ENCODE measurements around the gene FEN1. TPM values are rescaled to one million over a fixed set of nuclear protein-coding genes. Genes with fewer than 3 reads are reported as not detected.

FEN1 gene
- total and polyA plus RNA-seq, 2 experiments from 2014 or later, result 15.4 to 21.0 TPM

GRCh38 chr11:61846362-61847020, 53.8 kb downstream of the FEN1 start:
- Histone ChIP-seq H3K27ac (no peak overlapping the region), H3K4me3 (no peak overlapping the region), H3K4me1 (ENCODE audit: insufficient read depth) (no peaks in the 10 kb centered on the region), H4K20me1 (ENCODE audit: insufficient read depth, poor library complexity, severe bottlenecking) (no peaks in the 10 kb centered on the region), H3K9me3 (ENCODE audit: low read depth) (no peaks in the 10 kb centered on the region), H3K79me2 (peaks cover 2% of the 10 kb centered on the region), H2AFZ (no peak overlapping the region), H3K27me3 (no peaks in the 10 kb centered on the region), H3K9me2 (replicated peaks; ENCODE audit: insufficient read depth) (no peaks in the 10 kb centered on the region), H3K36me3 (replicated peaks; ENCODE audit: insufficient read depth, low read depth) (no peaks in the 10 kb centered on the region), H3K4me2 (no peak overlapping the region)
- DNase-seq (ENCODE audit: low spot score), result no peak
- no peak for TF ChIP-seq EZH2phosphoT487 (IDR thresholded peaks at IDR 0.05; ENCODE audit: low read depth, severe bottlenecking, unreplicated experiment)
- no peak for TF ChIP-seq CTCF (IDR thresholded peaks at IDR 0.05; ENCODE audit: poor library complexity)
- TF ChIP-seq EZH2 (IDR thresholded peaks at IDR 0.05; ENCODE audit: borderline replicate concordance), result no peak
- WGBS (ENCODE audit: low lambda C conversion rate, missing lambda C conversion rate), result 95% methylated on average over 10 of the region's 10 CpGs

MicroRNAs within 50 kb of the gene (microRNA counts, 767-probe panel; counts per million panel counts)
- microRNA hsa-miR-1908, result not detected
- microRNA hsa-miR-611, result not detected

Other genes with a start within 250 kb of the FEN1 start
- 13.5 and 15.5 TPM in 2 replicates for gene SYT7, start 211.8 kb upstream of the FEN1 start, total RNA-seq
- 8.7 and 11.3 TPM in 2 replicates for gene SYT7, start 211.8 kb upstream of the FEN1 start, polyA plus RNA-seq
- gene DAGLA, start 112.5 kb upstream of the FEN1 start, total RNA-seq, result 5.5 and 8.9 TPM in 2 replicates
- gene DAGLA, start 112.5 kb upstream of the FEN1 start, polyA plus RNA-seq, result 7.4 and 8.3 TPM in 2 replicates
- gene MYRF, start 40.3 kb upstream of the FEN1 start, total RNA-seq, result 42.2 and 57.3 TPM in 2 replicates
- 96.7 and 115 TPM in 2 replicates for gene MYRF, start 40.3 kb upstream of the FEN1 start, polyA plus RNA-seq
- 64.7 and 90.9 TPM in 2 replicates for gene TMEM258, start 312 bp upstream of the FEN1 start, total RNA-seq
- 253 and 255 TPM in 2 replicates for gene TMEM258, start 312 bp upstream of the FEN1 start, polyA plus RNA-seq
- gene FADS1, start 24.1 kb downstream of the FEN1 start, total RNA-seq, result 151 and 159 TPM in 2 replicates
- 218 and 230 TPM in 2 replicates for gene FADS1, start 24.1 kb downstream of the FEN1 start, polyA plus RNA-seq
- 256 and 317 TPM in 2 replicates for gene FADS2, start 35.4 kb downstream of the FEN1 start, total RNA-seq
- gene FADS2, start 35.4 kb downstream of the FEN1 start, polyA plus RNA-seq, result 277 and 356 TPM in 2 replicates
- gene FADS3, start 98.6 kb downstream of the FEN1 start, total RNA-seq, result 19.4 and 25.0 TPM in 2 replicates
- 36.0 and 37.0 TPM in 2 replicates for gene FADS3, start 98.6 kb downstream of the FEN1 start, polyA plus RNA-seq
- gene RAB3IL1, start 124.7 kb downstream of the FEN1 start, total RNA-seq, result 9.1 and 10.8 TPM in 2 replicates
- 15.4 and 18.6 TPM in 2 replicates for gene RAB3IL1, start 124.7 kb downstream of the FEN1 start, polyA plus RNA-seq
- 3.5 and 4.7 TPM in 2 replicates for gene BEST1, start 157.4 kb downstream of the FEN1 start, total RNA-seq
- gene BEST1, start 157.4 kb downstream of the FEN1 start, polyA plus RNA-seq, result 5.7 and 6.9 TPM in 2 replicates
- 1,071 and 1,519 TPM in 2 replicates for gene FTH1, start 174.7 kb downstream of the FEN1 start, total RNA-seq
- gene FTH1, start 174.7 kb downstream of the FEN1 start, polyA plus RNA-seq, result 8,379 and 8,694 TPM in 2 replicates